HPDE6-E6E7 (cell line): ENCODE results near the gene PKP4.

Experiments used
- DNase-seq: peaks from one replicate; pipeline ENCODE4 v3.0.0; 2011; ENCODE audit warnings: missing footprints; ENCODE audit errors: extremely low spot score

The PKP4 gene

DNA sequence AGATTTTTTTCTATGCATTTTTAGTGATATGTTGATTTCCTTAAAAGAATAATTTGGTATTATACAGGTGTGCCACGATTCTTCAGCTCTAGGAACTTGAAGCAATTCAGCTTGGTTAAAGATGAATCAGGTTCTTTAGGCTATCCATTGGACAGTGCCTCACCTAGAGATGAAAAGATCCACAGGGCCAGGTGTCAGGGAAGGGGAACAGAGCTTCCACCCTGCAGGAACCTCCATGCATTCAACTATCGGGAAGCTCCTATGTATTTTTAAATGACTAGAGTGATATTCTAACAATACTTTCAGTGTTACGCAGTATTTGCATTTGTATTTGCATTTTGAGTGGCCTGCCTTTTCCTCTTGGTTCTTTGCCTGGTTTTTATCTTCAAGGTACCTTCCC is 40.2 kb downstream of the PKP4 start:
- no peak for DNase-seq

DNA sequence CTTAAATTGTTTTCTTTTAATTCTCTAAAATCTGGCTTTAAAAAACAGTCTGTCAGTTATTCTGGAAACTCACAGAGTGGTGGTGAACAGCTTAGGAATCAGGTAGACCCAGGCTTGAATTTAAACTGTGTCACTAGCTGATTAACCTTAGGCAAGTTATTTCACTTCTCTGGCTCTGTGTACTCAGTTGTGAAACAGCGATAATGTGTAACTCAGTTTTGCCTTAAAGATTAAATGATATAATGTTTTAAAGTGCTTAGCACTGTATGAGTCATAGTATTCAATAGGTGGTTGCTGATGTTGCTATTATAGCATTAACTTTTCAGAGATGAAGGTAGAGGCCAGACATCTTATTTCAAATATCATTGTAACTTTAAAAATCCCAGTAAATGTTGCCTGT is 40.7 kb downstream of the PKP4 start:
- peak; percentile 35 for DNase-seq

GRCh38 chr2:158498043-158498748 is 41.4 kb downstream of the PKP4 start:
- DNase-seq, result no peak

- DNase-seq, result no peak
These were observed 42.0 kb downstream of the PKP4 start for GRCh38 chr2:158498749-158499136.

DNA sequence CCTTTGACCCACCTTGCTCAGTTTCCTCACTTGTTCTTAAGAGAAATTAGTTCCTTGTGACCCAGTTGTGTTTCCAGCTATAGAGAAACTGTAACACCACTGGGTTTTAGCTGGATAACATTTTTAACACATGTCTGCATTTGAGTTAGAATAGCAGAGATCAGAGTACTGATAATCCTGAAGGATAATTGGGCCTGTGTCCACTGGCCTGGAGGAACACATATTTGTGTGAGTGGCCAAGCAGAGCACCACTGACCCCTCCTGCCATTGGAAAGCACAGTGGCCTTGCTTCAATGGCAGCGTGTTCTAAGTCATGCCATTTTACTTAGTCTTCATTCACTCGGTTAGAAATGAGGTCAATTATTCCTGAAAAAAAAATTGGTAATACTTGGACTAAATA is 42.6 kb downstream of the PKP4 start:
- no peak for DNase-seq

- DNase-seq, result no peak
These were observed 43.6 kb downstream of the PKP4 start for GRCh38 chr2:158500333-158500732.

DNA sequence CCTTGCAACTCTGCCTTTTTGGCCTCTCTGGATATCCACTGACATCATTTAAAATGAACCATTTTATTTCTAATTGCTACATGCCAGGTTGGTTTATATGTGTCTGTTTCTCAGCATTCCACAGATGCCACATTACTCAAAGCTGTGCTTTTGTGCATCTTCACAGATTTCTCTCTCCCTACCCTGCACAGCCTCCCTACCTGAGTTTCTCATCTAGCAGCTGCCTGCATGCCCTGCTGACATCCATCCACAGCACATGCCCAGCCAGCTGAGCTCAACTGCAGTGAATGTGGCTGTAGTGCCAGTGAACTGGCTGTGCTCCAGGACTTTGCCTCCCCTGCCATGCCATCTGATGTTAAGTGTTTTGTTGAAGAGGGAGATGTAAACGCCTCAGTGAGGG is 44.5 kb downstream of the PKP4 start:
- DNase-seq, result no peak

- no peak for DNase-seq
These were observed 46.2 kb downstream of the PKP4 start for GRCh38 chr2:158502974-158503373.

GRCh38 chr2:158504088-158504487 is 47.3 kb downstream of the PKP4 start:
- DNase-seq, result no peak

GRCh38 chr2:158505448-158505934 is 48.7 kb downstream of the PKP4 start:
- DNase-seq, result no peak

- no peak for DNase-seq
These were observed 50.4 kb downstream of the PKP4 start for GRCh38 chr2:158507141-158507540.

DNA sequence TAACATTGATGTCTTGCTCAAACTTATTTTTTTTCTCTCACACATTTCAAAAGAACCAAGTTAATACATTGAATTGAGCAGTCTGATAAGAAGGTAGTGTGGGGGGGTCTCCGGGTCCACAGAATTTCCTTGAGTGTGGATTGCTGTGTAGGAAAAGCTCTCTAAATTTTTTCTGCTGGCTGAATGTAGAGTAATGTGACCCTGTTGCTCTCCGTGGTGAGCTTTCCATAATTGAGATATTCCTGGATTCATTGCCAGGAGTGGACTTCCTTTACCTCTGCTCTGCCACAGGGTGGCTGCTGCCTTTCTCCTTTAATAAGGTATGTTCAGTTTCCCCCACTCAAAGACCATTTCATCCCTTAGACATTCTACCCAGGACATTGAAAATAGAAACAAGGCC is 50.9 kb downstream of the PKP4 start:
- no peak for DNase-seq

GRCh38 chr2:158509928-158510797 is 53.4 kb downstream of the PKP4 start:
- DNase-seq, result no peak

DNA sequence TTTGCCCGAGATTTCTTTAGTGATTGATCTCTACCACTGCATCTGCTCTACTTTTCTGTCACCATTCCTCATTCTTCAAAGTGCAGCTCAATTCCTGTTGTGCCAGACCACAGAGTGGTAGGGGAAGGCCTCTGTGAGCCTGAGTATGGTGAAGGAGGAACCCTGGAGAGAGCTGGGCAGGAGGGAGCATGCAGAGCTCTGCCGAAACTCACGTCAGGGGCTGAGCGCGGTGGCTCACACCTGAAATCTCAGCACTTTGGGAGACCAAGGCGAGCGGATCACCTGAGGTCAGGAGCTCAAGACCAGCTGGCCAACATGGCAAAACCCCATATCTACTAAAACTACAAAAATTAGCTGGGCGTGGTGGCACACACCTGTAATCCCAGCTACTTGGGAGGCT is 54.1 kb downstream of the PKP4 start:
- no peak for DNase-seq

DNA sequence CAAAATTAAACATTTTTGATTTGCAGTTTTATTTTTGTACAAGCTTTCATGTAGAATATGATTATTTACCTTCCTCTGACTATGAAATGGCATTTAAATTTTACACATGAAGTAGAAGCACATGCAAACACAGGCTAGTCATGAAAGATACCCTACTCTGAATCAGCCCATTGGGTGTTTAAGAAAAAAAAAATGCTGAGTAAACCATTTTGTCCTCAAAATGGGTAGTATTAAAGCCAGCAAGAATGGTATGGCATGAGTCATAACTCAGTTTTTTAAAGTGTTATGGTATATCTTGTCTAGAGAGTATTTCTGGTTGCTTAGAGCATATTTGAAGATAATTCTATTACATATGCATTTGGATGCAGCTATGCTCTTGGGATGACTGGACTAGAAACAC is 55.0 kb downstream of the PKP4 start:
- no peak for DNase-seq

DNA sequence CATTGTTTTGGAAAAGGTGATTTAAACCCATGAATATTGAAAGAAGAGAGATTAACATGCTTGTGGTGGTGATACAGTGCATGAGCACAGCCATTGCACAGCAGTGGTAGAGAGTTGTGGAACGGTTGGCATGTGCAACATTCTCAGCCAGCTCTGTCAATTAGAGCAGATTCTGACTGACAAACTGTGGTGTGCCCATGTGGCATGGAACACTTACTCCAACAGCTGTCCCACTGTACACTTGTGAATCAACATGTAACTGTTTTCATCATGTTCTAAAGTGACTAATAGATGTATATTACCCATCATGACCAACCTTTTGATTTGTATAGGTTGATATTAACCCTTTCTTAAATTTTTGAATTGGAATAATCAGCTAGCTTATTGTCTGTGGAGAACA is 55.6 kb downstream of the PKP4 start:
- DNase-seq, result no peak

DNA sequence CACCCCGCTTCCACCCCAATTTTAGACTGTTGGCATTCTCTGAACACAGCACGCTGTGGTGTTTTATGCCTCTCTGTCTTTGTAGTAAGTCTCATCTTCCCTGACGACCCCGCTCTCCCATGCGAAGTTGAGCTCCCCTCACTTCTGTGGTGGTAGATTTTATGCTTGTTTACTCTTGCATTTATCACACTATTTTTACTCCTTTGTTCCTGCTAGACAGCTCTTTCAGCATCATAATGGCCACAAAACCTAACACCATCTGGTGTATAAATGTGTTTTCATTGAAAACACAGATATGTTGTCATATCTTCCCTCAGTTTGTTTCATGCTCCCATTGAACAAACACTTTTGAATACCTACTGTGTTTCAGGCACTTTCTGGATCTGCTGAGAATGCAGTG is 57.1 kb downstream of the PKP4 start:
- no peak for DNase-seq

GRCh38 chr2:158518084-158518483 is 61.3 kb downstream of the PKP4 start:
- DNase-seq, result no peak

- no peak for DNase-seq
These were observed 62.7 kb downstream of the PKP4 start for GRCh38 chr2:158519481-158519880.

- no peak for DNase-seq
These were observed 72.9 kb downstream of the PKP4 start for GRCh38 chr2:158529379-158530259.

DNA sequence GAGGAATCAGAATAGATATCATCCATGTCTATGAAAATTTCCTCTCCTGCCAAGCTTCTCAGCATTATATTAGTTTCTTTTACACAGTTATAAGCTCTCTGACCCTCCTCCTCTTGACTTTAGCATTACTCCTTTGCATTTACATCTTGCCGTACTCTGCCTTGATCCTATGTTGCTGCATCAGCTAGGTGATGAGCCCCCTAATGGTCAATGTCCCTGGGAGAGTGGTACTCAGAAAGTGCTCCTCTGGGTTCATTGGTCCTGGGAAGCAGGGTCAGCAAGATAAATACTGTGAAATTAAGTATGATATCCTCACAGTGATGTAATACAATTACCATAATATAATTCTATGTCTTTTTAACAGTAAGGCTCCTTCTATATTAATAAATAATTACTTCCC is 74.1 kb downstream of the PKP4 start:
- DNase-seq, result no peak

GRCh38 chr2:158533009-158533408 is 76.3 kb downstream of the PKP4 start:
- no peak for DNase-seq
